GM12872 (cell line): ENCODE measurements around the gene TNNT1.

Source experiments
- TF ChIP-seq, protein P1 (sequence below): IDR thresholded peaks from 3 replicates; pipeline ENCODE4 v1.5.1; 2011; ENCODE audit warnings: low read depth, mild to moderate bottlenecking, low read length, moderate library complexity; ENCODE audit not compliant: insufficient read depth

TNNT1 gene

DNA sequence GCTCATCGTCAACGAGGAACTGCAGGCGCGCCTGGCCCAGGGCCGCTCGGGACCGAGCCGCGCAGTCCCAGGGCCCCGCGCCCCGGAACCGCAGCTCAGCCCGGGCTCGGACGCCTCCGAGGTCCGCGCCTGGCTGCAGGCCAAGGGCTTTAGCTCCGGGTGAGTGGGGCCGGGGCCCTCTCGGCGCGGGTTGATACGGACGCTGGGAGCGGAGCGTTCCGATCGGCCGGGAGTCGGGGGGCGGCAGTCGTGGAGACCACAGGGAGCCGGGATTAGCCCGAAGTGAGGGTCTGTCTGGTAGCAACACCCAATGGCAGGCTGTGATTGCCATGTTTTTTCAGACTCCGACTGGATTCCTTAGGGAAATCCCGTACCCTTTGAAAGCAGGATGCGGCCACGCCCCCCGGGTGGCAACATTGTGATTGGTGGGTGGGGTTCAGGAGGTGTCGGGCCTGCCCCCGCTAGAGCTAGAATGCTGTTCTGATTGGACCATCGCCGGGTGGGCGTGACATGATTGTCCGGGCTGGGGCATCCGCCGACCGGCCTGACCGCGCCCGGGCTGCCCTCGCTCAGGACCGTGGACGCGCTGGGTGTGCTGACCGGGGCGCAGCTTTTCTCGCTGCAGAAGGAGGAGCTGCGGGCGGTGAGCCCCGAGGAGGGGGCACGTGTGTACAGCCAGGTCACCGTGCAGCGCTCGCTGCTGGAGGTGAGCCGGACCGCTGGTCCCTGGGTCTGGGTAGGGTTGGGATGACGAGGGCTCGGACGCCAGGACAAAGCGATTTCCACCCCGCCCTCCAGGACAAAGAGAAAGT is 62.1 kb downstream of the TNNT1 start:
- TF ChIP-seq, protein P1, sequence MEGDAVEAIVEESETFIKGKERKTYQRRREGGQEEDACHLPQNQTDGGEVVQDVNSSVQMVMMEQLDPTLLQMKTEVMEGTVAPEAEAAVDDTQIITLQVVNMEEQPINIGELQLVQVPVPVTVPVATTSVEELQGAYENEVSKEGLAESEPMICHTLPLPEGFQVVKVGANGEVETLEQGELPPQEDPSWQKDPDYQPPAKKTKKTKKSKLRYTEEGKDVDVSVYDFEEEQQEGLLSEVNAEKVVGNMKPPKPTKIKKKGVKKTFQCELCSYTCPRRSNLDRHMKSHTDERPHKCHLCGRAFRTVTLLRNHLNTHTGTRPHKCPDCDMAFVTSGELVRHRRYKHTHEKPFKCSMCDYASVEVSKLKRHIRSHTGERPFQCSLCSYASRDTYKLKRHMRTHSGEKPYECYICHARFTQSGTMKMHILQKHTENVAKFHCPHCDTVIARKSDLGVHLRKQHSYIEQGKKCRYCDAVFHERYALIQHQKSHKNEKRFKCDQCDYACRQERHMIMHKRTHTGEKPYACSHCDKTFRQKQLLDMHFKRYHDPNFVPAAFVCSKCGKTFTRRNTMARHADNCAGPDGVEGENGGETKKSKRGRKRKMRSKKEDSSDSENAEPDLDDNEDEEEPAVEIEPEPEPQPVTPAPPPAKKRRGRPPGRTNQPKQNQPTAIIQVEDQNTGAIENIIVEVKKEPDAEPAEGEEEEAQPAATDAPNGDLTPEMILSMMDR: no peak

DNA sequence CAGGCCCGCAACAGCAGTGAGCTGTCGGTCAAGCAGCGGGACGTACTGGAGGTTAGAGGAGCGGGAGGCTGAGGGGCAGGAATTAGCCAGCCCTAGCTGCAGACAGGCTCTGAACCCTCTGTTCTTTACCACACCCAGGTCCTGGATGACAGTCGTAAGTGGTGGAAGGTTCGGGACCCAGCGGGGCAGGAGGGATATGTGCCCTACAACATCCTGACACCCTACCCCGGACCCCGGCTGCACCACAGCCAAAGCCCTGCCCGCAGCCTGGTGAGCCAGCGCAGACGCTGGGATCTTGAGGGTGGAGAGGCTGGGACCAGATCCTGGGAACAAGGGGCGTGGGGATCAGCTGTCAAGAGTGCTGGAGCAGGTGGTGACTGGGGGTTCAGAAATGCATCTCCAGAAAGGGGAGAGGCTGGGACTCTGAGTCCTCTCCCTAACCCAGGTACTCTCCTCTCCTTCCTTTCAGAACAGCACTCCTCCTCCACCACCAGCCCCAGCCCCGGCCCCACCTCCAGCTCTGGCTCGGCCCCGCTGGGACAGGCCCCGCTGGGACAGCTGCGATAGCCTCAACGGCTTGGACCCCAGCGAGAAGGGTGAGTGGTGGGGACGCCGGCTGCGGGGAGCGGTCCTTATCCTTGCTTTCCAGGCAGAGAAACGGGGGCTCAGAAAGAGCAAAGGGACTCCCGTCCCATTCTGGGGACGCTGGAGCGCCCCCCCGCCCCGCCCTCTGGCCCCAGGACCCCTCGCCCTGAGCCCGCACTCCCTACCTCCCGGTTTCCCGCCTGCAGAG is 62.9 kb downstream of the TNNT1 start:
- TF ChIP-seq, protein P1: no peak

DNA sequence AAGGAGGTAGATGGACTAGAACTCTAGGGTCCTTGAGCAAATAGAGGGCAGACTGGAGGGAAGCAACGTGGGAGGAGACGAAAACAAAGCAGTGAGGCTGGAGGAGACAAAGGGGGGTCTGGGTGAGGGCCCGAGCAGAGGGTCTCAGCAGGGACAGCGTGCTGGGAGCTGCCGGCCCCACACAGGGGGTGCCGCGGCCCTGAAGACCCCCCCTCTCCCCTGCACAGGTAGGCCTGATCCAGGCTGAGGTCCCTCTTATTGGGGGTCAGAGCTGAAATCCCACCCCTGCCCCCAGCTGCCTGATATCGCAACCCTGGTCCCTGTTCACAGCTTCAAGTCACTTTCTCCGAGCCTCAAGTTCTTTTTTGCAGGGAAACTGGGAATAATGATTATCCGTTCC is 64.6 kb downstream of the TNNT1 start:
- TF ChIP-seq, protein P1: no peak

DNA sequence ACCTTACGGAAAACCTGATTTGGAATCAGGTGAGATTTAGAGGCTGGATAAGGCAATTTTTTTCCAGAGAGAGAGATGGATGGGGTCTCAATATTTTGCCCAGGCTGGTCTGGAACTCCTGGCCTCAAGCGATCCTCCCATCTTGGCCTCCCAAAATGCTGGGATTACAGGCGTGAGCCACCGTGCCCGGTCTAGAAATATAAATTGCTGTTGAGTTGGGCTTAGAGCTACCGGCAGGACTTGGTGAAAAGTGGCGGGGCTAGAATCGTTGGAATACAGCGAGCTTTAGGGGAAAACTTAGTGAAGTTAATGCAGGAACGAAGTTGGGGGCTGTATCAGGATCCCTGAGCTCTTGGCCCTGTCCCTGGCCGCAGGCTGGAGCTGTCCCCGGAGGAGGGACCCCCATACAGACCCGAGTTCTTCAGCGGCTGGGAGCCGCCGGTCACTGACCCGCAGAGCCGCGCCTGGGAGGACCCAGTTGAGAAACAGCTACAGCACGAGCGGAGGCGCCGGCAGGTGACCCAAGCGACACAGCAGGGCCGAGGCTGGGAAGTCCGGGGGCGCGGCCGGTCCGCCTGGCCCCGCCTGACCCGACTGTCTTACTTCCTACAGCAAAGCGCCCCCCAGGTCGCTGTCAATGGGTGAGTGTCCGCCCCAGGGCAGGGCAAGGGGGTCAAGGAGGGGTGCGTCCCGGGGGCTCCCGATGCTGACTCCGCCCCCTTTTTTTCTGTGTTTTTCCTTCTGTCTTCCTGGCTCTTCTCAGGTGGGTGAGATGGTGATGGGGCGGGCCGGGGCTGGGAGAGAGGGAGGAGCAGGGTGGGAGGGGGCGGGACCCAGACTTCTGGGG is 65.8 kb downstream of the TNNT1 start:
- TF ChIP-seq, protein P1: no peak
